ENCODE results near the gene MB21D2. TPM values are rescaled to one million over a fixed set of nuclear protein-coding genes. Genes with fewer than 3 reads are reported as not detected.

MB21D2 gene
- total and polyA plus RNA-seq, 2 experiments from 2014 or later = 8.1 to 35.9 TPM

DNA sequence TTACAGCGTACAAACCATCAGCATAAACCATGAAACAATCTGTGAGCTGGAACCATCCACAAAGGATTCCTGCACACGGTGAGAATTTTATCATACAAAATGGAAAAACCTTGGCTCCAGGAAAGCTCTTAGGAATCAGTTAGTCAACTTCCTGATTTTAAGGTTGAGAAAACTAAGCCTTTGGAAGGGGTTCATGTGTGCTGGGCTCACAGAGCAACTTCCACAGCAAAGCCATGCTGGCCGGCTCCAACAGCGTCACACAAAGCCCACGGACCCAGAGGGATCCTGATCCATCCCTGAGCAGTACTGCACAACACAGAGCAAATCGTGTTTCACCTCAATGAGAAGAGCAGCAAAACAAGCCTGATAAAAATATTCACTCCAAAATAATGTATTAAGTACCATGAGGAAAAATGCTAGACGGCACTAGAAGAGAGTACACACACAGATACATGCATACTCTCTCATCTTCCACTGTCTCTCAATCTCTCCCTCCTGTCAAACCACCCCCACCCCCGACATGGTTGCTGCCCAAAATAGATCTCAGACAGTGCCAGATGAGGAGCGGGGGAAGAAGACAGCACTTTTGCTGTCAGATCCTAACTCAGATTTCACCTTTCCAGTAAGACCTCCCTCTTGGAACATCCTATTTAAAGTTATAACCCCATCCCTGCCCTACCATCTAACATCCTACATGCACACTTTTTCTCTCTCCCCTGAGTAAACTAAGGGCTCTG lies 58.6 kb downstream of the MB21D2 start (continued):
- TF ChIP-seq, protein P1, sequence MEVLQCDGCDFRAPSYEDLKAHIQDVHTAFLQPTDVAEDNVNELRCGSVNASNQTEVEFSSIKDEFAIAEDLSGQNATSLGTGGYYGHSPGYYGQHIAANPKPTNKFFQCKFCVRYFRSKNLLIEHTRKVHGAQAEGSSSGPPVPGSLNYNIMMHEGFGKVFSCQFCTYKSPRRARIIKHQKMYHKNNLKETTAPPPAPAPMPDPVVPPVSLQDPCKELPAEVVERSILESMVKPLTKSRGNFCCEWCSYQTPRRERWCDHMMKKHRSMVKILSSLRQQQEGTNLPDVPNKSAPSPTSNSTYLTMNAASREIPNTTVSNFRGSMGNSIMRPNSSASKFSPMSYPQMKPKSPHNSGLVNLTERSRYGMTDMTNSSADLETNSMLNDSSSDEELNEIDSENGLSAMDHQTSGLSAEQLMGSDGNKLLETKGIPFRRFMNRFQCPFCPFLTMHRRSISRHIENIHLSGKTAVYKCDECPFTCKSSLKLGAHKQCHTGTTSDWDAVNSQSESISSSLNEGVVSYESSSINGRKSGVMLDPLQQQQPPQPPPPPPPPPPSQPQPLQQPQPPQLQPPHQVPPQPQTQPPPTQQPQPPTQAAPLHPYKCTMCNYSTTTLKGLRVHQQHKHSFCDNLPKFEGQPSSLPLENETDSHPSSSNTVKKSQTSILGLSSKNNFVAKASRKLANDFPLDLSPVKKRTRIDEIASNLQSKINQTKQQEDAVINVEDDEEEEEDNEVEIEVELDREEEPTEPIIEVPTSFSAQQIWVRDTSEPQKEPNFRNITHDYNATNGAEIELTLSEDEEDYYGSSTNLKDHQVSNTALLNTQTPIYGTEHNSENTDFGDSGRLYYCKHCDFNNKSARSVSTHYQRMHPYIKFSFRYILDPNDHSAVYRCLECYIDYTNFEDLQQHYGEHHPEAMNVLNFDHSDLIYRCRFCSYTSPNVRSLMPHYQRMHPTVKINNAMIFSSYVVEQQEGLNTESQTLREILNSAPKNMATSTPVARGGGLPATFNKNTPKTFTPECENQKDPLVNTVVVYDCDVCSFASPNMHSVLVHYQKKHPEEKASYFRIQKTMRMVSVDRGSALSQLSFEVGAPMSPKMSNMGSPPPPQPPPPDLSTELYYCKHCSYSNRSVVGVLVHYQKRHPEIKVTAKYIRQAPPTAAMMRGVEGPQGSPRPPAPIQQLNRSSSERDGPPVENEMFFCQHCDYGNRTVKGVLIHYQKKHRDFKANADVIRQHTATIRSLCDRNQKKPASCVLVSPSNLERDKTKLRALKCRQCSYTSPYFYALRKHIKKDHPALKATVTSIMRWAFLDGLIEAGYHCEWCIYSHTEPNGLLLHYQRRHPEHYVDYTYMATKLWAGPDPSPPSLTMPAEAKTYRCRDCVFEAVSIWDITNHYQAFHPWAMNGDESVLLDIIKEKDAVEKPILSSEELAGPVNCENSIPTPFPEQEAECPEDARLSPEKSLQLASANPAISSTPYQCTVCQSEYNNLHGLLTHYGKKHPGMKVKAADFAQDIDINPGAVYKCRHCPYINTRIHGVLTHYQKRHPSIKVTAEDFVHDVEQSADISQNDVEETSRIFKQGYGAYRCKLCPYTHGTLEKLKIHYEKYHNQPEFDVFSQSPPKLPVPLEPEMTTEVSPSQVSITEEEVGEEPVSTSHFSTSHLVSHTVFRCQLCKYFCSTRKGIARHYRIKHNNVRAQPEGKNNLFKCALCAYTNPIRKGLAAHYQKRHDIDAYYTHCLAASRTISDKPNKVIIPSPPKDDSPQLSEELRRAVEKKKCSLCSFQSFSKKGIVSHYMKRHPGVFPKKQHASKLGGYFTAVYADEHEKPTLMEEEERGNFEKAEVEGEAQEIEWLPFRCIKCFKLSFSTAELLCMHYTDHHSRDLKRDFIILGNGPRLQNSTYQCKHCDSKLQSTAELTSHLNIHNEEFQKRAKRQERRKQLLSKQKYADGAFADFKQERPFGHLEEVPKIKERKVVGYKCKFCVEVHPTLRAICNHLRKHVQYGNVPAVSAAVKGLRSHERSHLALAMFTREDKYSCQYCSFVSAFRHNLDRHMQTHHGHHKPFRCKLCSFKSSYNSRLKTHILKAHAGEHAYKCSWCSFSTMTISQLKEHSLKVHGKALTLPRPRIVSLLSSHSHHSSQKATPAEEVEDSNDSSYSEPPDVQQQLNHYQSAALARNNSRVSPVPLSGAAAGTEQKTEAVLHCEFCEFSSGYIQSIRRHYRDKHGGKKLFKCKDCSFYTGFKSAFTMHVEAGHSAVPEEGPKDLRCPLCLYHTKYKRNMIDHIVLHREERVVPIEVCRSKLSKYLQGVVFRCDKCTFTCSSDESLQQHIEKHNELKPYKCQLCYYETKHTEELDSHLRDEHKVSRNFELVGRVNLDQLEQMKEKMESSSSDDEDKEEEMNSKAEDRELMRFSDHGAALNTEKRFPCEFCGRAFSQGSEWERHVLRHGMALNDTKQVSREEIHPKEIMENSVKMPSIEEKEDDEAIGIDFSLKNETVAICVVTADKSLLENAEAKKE (CRISPR knock-in tag; IDR thresholded peaks at IDR 0.05) = no peak
- TF ChIP-seq STAT1 (IDR thresholded peaks at IDR 0.05; ENCODE audit: unreplicated experiment) = no peak
- no peak for TF ChIP-seq ZNF331 (CRISPR knock-in tag; IDR thresholded peaks at IDR 0.05; ENCODE audit: low read depth)
- TF ChIP-seq, protein P2, sequence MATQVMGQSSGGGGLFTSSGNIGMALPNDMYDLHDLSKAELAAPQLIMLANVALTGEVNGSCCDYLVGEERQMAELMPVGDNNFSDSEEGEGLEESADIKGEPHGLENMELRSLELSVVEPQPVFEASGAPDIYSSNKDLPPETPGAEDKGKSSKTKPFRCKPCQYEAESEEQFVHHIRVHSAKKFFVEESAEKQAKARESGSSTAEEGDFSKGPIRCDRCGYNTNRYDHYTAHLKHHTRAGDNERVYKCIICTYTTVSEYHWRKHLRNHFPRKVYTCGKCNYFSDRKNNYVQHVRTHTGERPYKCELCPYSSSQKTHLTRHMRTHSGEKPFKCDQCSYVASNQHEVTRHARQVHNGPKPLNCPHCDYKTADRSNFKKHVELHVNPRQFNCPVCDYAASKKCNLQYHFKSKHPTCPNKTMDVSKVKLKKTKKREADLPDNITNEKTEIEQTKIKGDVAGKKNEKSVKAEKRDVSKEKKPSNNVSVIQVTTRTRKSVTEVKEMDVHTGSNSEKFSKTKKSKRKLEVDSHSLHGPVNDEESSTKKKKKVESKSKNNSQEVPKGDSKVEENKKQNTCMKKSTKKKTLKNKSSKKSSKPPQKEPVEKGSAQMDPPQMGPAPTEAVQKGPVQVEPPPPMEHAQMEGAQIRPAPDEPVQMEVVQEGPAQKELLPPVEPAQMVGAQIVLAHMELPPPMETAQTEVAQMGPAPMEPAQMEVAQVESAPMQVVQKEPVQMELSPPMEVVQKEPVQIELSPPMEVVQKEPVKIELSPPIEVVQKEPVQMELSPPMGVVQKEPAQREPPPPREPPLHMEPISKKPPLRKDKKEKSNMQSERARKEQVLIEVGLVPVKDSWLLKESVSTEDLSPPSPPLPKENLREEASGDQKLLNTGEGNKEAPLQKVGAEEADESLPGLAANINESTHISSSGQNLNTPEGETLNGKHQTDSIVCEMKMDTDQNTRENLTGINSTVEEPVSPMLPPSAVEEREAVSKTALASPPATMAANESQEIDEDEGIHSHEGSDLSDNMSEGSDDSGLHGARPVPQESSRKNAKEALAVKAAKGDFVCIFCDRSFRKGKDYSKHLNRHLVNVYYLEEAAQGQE (IDR thresholded peaks at IDR 0.05; ENCODE audit: unreplicated experiment) = no peak

DNA sequence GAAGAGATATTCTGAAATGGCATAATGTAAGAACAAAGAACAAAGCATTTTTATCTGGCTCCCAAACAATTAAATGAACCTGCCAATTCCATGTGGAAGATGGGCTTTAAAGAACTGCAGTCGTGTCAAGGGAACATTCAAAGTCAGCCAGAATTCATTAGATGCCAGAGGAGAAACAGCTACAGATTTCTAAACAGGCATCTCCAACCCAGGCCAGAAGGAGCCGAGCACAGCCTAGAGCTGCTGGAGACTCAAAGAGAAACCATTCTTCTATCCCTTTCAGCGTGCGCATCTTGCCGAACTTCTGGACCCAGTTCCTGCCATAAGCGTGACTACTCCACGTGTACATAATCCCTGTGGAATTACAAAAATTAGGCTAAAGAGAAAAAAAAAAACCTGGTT lies 60.4 kb downstream of the MB21D2 start:
- Histone ChIP-seq H2AFZ (no peak overlapping the region), H4K20me1 (replicated peaks; ENCODE audit: insufficient read depth) (peaks cover 40% of the 10 kb centered on the region), H3K36me3 (ENCODE audit: insufficient read depth) (no peaks in the 10 kb centered on the region), H3F3A (replicated peaks; ENCODE audit: low read depth) (no peaks in the 10 kb centered on the region), H3K4me3 (no peak overlapping the region), H3K4me2 (no peak overlapping the region), H3K79me2 (replicated peaks; ENCODE audit: insufficient read depth) (peaks cover 100% of the 10 kb centered on the region), H3K27me3 (ENCODE audit: insufficient read depth) (no peaks in the 10 kb centered on the region), H3K27ac (ENCODE audit: low read depth) (no peak overlapping the region; the same call in 1 of the 2 replicates), H3K9me2 (ENCODE audit: insufficient read depth) (no peaks in the 10 kb centered on the region), H3K4me1 (ENCODE audit: insufficient read depth) (peaks cover 44% of the 10 kb centered on the region)
- H3K27ac Mint-ChIP-seq = no peak overlapping the region
- H3K36me3 Mint-ChIP-seq (ENCODE audit: low read depth) = peaks cover 10% of the 10 kb centered on the region; the same call in 2 of the 3 replicates
- no peak for DNase-seq (ENCODE audit: low spot score)
- no peak overlapping the region for H3K4me3 Mint-ChIP-seq
- peaks cover 4% of the 10 kb centered on the region; the same call in 2 of the 3 replicates for H3K9me3 Mint-ChIP-seq
- H3K4me1 Mint-ChIP-seq = peaks cover 49% of the 10 kb centered on the region
- peaks cover 6% of the 10 kb centered on the region for H3K27me3 Mint-ChIP-seq (ENCODE audit: insufficient read depth, low read depth, poor library complexity)
- ATAC-seq = no peak
- TF ChIP-seq ZNF331 (CRISPR knock-in tag; IDR thresholded peaks at IDR 0.05; ENCODE audit: low read depth) (no peak), NANOG (IDR thresholded peaks at IDR 0.05; ENCODE audit: borderline replicate concordance) (no peak), EZH2phosphoT487 (IDR thresholded peaks at IDR 0.05; ENCODE audit: unreplicated experiment) (no peak), JUNB (IDR thresholded peaks at IDR 0.05; ENCODE audit: unreplicated experiment) (no peak)
- TF ChIP-seq, protein P3, sequence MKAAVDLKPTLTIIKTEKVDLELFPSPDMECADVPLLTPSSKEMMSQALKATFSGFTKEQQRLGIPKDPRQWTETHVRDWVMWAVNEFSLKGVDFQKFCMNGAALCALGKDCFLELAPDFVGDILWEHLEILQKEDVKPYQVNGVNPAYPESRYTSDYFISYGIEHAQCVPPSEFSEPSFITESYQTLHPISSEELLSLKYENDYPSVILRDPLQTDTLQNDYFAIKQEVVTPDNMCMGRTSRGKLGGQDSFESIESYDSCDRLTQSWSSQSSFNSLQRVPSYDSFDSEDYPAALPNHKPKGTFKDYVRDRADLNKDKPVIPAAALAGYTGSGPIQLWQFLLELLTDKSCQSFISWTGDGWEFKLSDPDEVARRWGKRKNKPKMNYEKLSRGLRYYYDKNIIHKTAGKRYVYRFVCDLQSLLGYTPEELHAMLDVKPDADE (IDR thresholded peaks at IDR 0.05) = no peak

Data from GM23338 (cell line).